Rectal smooth muscle tissue (tissue), 1 donor: ENCODE measurements around the gene CPN2.

Experiments
- H3K27ac ChIP-seq: one replicate; pipeline ENCODE4 v1.7.0; 2013; ENCODE audit warnings: low read depth, low read length, inconsistent platforms
- H3K27me3 ChIP-seq: one replicate; pipeline ENCODE4 v1.7.0; 2013; ENCODE audit warnings: low read length; ENCODE audit not compliant: control insufficient read depth, insufficient read depth
- H3K36me3 ChIP-seq: one replicate; pipeline ENCODE4 v1.7.0; 2013; ENCODE audit warnings: low read length; ENCODE audit not compliant: control insufficient read depth, insufficient read depth
- H3K4me1 ChIP-seq: one replicate; pipeline ENCODE4 v1.7.0; 2013; ENCODE audit warnings: low read length; ENCODE audit not compliant: control insufficient read depth, insufficient read depth
- H3K4me3 ChIP-seq: one replicate; pipeline ENCODE4 v1.7.0; 2013; ENCODE audit warnings: low read length
- H3K9ac ChIP-seq: one replicate; pipeline ENCODE4 v1.7.0; 2013; ENCODE audit warnings: low read length

The CPN2 gene

DNA sequence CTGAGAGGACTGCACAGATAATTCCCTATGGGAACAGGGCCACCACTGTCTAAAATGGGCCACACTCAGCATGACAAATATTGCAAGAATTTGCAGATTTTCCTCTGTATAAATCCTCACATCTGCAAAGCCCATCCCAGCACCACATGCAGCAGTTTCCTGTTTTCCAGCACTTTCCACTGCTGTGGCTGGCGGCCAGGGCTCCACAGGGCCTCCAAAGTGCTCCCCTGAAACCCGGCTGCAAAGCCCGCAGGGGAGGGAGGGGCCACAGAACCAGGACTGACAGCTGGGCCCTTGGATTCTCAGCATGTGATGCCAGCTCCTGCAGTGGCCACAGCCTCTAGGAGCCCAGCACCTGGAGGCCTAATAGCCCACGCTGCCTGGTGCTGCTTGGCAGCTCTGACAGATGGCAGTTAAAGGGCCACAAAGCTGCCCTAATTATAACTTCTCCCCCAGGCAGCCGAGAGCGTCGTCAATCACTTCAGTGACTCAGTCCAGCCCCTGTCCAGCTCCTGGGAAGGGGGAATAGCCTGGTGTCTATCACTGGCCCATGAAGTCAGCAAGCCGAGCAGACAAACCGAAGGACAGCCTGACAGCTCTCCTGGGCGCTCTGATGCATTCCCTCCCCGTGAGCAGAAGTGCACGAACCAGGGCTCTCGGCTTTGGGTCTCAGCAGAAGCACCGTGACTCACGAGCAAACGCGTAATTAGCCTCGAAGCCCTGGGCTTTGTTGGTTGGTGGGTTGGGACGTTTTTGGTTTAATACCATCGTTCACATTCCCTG is 13.7 kb upstream of the CPN2 start:
- Histone ChIP-seq H3K4me3 (no peak overlapping the region), H3K27ac (no peak overlapping the region), H3K36me3 (no peaks in the 10 kb centered on the region), H3K9ac (no peak overlapping the region), H3K27me3 (no peaks in the 10 kb centered on the region), H3K4me1 (peaks cover 2% of the 10 kb centered on the region)

DNA sequence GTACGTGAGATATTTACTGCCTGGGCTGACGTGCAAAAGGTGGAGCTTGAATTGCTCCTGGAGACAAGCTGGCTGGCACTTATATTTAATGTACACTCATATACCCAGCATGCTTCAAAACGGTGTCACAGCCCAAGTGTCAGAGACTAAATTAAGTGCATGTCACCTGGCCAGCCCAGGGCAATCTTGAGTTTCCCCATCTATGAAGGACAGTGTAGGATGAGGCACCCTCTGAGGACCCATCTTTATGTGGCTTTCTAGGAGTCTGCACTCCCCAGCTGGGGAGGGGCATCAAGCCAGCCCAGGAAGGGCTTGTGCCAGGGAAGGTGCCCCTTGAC is 13.2 kb upstream of the CPN2 start:
- H3K27ac ChIP-seq, result no peak overlapping the region
- H3K4me1 ChIP-seq, result peaks cover 2% of the 10 kb centered on the region
- H3K36me3 ChIP-seq, result no peaks in the 10 kb centered on the region
- no peak overlapping the region for H3K9ac ChIP-seq
- H3K4me3 ChIP-seq, result no peak overlapping the region
- H3K27me3 ChIP-seq, result no peaks in the 10 kb centered on the region

DNA sequence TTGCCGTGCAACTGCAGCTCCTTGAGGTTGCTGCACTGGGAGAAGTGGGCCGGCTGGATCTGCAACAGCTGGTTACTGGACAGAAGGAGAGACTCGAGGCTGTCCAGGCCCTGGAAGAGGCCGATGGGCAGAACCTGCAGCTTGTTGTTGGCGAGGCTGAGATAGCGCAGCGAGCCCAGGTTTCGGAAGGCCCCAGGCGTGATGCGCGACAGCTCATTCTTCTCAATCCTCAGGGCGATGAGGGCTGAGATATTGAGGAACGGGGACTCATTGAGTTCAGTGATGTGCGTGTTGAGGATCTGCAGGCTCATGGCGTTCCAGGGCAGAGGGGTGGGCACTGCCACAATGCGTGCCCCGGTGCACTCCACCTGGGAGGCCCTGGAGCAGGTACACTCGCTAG is 9.4 kb upstream of the CPN2 start:
- Histone ChIP-seq H3K9ac (no peak overlapping the region), H3K4me3 (no peak overlapping the region)

DNA sequence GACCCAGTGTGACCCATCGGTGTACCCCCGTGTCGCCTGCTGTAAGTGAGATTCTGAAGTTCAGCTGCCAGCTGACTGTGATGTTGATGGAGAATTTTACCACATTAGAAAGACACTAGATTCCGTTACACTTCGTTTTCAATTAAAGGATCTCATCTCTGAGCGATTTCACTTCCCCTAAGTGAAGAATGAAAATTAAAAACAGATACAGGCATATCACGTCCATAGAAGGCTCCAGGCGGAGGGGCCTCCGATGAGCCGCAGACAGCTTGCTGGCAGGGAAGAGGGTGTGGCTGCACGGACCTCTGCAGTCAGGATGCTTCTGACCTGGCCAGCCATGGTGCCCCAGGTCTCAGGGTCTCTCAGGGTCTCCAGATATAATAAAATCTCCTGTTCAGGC is 6.6 kb upstream of the CPN2 start:
- H3K9ac ChIP-seq, result no peak overlapping the region
- no peak overlapping the region for H3K4me3 ChIP-seq
- no peaks in the 10 kb centered on the region for H3K27me3 ChIP-seq
- H3K36me3 ChIP-seq, result no peaks in the 10 kb centered on the region
- no peak overlapping the region for H3K27ac ChIP-seq
- H3K4me1 ChIP-seq, result no peaks in the 10 kb centered on the region

More for the DNA sequence above, 9.4 kb upstream of the CPN2 start:
- Histone ChIP-seq H3K27me3 (no peaks in the 10 kb centered on the region), H3K27ac (no peak overlapping the region), H3K36me3 (no peaks in the 10 kb centered on the region), H3K4me1 (peaks cover 2% of the 10 kb centered on the region)

DNA sequence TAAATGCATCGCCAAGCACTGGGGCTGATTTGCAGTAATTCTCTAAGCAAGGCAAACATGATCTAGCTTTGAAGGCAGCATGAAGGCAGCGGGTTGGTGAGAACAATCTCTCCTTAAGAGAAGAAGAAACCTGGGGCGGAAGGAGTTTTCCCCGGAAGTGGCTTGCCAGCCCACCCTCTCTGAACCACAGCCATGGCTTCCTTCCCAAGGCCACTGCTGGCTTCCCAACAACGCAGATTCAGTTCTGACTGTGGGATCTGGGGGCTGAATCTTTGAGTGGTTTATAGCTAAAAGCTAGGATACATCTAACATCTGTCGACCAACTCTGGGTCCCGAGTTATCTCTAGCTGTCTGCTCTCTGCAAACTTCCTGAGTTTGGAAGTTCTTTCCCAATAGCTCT is 4.3 kb upstream of the CPN2 start:
- no peak overlapping the region for H3K9ac ChIP-seq
- no peaks in the 10 kb centered on the region for H3K27me3 ChIP-seq
- H3K36me3 ChIP-seq, result no peaks in the 10 kb centered on the region
- H3K27ac ChIP-seq, result no peak overlapping the region
- H3K4me1 ChIP-seq, result no peaks in the 10 kb centered on the region
- H3K4me3 ChIP-seq, result no peak overlapping the region

DNA sequence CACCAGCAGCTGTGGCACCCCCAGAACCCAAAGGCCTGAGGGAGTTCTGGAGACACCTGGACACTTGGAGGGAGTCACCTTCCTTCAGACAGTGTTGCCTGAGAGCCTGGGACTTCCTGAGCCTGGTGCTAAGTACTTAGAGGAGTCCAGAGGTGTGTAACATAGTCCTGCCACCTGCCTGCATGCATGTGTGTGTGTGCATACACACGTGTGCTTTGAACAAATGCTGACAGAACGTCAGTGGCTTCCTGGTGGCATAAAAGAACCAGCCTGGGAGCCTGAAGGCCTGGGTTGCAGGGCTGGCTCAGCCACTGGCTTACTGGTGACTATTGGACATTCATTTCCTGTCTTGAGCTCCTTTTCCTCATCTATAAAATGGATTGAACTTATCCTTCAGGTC is 3.2 kb upstream of the CPN2 start:
- Histone ChIP-seq H3K4me1 (no peaks in the 10 kb centered on the region), H3K27me3 (no peaks in the 10 kb centered on the region), H3K36me3 (no peaks in the 10 kb centered on the region), H3K9ac (no peak overlapping the region), H3K27ac (no peak overlapping the region), H3K4me3 (no peak overlapping the region)

DNA sequence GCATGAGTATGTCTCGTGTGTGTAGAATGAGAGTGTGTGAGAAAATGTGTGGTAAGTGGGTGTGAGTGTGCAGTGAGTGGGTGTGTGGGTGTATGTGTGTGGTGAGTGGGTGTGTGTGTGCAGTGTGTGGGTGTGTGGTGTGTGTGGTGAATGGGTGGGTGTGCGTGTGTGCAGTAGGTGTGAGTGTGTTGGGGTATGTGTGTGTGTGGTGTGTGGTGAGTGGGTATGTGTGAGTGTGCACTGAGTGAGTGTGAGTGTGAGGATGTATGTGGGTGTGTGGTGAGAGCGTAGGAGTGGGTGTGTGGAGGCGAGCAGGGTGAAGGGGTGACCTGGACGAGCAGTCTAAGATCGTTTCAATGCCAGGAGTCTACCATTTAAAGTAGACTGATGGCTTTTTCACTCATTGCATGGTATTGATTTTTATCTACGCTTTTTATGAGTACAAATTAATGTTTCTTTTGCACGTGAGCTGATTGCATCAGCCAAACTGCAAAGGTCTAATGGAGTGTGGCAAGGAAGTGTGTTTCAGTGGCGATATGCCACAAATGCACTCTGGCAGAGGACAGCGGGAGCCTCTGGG is 1.6 kb upstream of the CPN2 start:
- Histone ChIP-seq H3K27ac (no peak overlapping the region), H3K4me3 (no peak overlapping the region)

DNA sequence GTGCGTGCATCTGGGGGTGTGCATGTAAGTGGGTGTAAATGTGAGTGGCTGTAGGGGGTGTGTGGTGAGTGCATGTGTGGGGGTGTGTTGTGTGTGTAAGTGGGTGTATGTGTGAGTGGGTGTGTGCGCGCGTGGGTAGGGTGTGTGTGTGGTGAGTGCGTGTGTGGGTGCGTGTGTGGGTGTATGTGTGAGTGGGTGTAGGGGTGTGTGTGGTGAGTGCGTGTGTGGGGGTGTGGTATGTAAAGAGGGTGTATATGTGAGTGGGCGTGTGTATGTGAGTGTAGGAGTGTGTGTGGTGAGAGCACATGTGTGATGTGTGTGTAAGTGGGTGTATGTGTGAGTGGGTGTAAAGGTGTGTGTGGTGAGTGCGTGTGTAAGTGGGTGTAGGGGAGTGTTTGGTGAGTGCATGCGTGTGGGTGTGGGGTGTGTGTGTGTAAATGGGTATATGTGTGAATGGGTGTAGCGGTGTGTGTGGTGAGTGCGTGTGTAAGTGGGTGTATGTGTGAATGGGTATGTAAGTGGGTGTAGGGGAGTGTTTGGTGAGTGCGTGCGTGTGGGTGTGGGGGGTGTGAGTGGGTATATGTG is 916 bp upstream of the CPN2 start:
- Histone ChIP-seq H3K4me3 (no peak overlapping the region), H3K36me3 (no peaks in the 10 kb centered on the region), H3K27ac (no peak overlapping the region), H3K9ac (no peak overlapping the region), H3K4me1 (no peaks in the 10 kb centered on the region), H3K27me3 (no peaks in the 10 kb centered on the region)

More for the DNA sequence above, 1.6 kb upstream of the CPN2 start:
- Histone ChIP-seq H3K27me3 (no peaks in the 10 kb centered on the region), H3K36me3 (no peaks in the 10 kb centered on the region), H3K4me1 (no peaks in the 10 kb centered on the region), H3K9ac (no peak overlapping the region)

DNA sequence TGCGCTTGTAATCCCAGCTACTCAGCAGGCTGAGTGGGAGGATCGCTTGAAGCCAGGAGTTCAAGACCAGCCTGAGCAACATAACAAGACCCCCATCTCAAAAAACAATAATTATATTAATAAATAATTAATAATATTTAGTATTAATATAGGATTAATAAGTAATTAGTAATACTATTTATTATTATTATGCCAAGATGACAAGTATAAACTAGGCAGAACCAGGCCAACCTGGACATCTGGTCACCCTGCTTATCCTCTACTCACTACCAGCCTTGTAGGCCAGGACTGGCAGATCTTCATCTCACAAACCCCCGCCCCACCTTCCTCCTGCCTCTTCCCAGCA is 429 bp downstream of the CPN2 start:
- Histone ChIP-seq H3K27ac (no peak overlapping the region), H3K4me3 (no peak overlapping the region), H3K36me3 (no peaks in the 10 kb centered on the region), H3K9ac (no peak overlapping the region), H3K27me3 (no peaks in the 10 kb centered on the region), H3K4me1 (no peaks in the 10 kb centered on the region)

DNA sequence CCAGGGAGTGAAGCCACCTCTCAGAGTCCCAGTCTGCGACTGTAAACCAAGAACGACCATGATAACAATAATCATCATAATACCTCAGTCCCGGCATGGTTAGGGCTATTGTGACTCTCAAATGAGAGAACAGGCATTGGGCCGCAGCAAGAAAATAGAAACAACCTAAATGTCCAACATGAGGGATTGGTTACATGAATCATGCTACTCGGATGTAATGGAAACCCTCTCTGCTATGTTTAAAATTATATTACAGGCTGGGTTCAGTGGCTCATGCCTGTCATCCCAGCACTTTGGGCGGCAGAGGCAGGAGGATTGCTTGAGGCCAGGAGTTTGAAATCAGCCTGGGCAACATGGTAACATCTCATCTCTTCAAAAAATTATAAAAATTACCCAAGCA is 2.8 kb downstream of the CPN2 start:
- Histone ChIP-seq H3K4me3 (no peak overlapping the region), H3K27me3 (no peaks in the 10 kb centered on the region), H3K9ac (no peak overlapping the region)

DNA sequence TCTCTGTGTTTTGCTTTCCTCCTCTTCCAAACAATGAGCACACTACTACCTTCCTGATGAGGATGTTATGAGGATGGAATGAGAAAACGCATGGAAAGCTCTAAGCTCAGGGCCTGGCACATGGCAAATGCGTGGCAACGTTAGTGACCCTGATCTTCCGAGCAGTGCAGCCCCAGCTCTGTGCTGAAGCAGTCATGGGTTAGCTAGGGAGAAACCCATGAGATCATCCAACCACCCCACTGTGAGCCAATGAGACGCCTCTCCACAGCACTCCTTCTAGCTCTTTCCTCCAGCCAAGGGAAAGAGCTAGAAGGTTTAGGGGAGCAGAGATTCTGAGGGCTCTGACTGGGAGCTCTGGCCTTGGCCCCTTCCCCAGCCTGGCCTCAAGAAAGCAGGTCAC is 4.5 kb downstream of the CPN2 start:
- Histone ChIP-seq H3K27ac (no peak overlapping the region), H3K4me3 (no peak overlapping the region), H3K36me3 (no peaks in the 10 kb centered on the region), H3K4me1 (no peaks in the 10 kb centered on the region), H3K9ac (no peak overlapping the region), H3K27me3 (no peaks in the 10 kb centered on the region)

More for the DNA sequence above, 2.8 kb downstream of the CPN2 start:
- H3K27ac ChIP-seq, result no peak overlapping the region
- no peaks in the 10 kb centered on the region for H3K4me1 ChIP-seq
- no peaks in the 10 kb centered on the region for H3K36me3 ChIP-seq

DNA sequence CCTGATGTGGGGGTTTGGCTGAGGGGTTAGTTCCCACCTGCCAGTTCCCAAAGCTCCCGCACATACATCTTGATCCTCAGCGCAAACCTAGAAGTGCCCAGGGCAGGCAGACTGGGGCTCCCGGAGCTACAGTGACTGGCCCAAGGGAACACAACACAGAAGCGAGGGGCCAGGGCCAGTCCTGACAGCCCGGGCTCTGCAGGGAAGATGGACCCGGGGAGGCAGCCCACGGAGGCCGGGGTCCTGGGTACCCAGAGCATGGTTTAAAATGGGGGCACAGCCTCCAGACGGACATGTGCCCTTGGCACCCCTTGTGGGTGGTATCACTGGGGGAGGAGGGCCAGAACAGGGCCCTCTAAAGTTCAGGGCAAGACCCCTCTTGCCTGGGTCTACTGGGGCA is 5.1 kb downstream of the CPN2 start:
- Histone ChIP-seq H3K4me1 (no peaks in the 10 kb centered on the region), H3K36me3 (no peaks in the 10 kb centered on the region), H3K27ac (no peak overlapping the region), H3K27me3 (no peaks in the 10 kb centered on the region), H3K9ac (no peak overlapping the region), H3K4me3 (no peak overlapping the region)

DNA sequence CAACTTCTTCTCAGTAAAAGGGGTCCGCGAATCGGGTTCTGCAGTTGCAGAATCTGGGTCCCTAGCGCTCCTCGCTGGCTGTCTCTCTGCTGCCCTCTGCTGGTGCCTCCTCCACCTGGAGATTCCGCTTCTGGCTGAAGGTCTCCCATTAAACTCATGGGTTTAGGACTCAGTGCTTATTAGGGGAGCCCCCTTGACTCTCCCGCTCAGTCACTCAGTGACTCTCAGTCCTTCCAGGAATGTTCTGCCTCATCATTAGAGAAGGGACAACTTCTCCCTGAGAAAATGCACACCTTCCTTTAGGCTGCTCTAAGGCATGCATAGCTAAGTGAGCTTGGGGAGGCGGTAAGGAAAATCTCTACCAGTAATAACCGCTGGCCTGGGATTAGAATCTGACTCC is 7.1 kb downstream of the CPN2 start:
- H3K4me3 ChIP-seq, result no peak overlapping the region
- H3K27me3 ChIP-seq, result no peaks in the 10 kb centered on the region
- no peaks in the 10 kb centered on the region for H3K4me1 ChIP-seq
- H3K9ac ChIP-seq, result no peak overlapping the region
- no peak overlapping the region for H3K27ac ChIP-seq
- no peaks in the 10 kb centered on the region for H3K36me3 ChIP-seq
